Suppressor macrophage (primary cell): Measurements from ENCODE around the gene RPTOR.
A peak's percentile ranks its signal among the peaks of the same experiment; 100 is the strongest.
"Not testable (repeated sequence)": the region's sequence is repeated elsewhere in the genome, so short reads cannot be mapped to it uniquely, and the experiment has no call there.

ENCODE experiments used
- DNase-seq, 4 experiments: peaks; one replicate each; pipeline ENCODE4 v3.0.0-alpha.2; 2020 to 2022

RPTOR gene

GRCh38 chr17:80802626-80803450 is 258.2 kb downstream of the RPTOR start:
- DNase-seq = no peak

DNA sequence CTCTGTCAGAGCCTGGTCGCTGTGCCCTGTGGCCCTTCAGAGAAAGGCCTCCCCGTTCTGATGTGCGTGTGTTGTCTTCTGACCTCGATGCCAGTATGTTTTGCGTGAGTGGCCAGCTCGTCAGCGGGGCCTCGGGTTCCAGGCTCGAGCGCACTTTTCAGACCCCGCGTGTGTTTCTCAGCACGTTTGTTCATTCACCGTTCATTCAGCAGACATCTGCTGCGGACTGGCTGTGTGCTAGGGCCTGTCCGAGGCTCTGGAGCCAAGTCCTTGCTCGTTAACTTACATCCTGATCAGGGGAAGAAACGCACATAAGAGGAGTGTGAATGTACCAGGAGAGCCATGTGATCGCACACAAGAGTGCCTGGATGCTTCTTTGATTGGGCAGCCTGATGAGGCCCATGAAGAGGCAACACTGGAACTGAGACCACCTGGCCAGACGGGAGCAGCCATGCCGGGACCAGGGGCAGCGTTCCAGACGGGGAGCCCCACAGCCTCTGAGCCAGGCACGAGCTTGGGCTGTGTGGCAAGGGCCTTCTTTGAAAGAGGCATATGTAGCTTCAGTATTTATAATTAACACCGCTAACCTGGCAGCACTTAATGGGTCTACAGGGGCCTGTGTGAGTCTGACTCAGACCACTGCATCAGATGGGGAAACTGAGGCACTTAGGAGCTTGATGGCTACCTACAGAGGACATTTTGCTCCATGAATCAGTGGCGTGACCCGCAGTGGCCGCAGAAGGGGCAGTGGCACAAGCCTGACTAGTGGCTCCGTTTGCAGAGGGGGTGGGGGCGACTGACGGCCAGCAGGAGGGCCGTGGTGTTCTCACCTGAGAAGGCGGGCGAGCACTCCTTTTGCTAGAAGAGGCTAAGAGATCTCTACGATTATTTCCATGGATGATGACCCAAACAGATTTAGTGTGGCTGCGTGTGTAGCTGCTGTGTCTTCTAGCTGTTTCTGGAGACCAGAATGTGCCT is 259.1 kb downstream of the RPTOR start:
- DNase-seq = no peak

DNA sequence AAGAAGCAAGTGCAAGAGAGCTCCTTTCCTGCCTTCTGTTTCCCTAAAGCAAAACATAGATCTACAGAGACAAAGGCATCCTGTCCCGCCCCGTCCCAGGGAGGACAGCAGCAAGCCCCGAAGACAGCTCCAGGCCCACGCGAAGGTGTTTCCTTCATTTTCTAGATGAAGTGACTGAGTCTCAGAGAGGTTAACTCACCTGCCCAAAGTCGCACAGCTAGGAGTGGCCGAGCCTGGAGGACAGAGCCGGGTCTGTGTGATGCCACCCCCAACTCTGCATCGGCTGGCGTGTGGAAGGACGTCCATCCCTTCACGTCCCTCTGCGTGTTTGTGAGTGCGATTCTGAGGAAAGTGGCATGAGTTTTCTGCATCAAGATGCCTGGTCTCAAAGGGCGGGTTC is 259.8 kb downstream of the RPTOR start:
- no peak for DNase-seq

DNA sequence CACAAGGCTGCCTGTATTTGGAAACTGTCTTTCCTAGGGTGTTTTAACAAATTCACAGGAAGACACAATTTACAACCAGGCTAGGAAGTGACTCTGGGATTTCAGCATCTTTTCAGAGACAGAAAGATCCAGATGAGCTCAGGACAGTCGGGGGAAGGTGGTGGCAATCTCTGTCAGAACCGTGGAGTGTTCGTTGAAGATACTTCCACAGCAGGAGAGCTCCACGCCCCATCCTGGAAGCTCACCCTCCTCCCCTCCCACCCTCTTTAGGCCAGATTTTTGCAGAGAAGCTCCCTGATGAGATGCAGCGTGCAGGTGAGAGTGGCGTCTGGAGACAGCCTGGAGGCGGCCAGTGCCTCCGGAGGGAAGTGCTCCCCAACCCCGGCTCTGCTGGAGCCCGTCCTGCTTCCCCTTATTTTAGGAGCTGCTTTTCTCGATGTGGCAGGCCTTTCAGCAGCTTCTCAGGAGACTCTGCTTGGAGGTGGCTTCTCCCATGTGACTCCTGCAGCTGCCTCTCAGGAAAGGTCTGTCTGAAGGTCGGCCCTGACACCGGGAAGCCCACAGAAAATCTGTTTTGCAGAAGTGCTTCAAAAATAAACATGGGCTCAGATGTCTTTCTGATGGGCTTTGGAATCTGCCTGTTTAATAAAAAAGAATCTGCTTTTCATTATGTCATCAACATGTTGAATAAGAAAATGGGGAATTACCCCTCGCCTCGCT is 260.6 kb downstream of the RPTOR start:
- peak in 3 of 4 experiments; percentile 31 to 49 (median 32) for DNase-seq

GRCh38 chr17:80807014-80807413 is 262.4 kb downstream of the RPTOR start:
- no peak for DNase-seq

- no peak for DNase-seq
These were observed 263.2 kb downstream of the RPTOR start for GRCh38 chr17:80807882-80808281.

GRCh38 chr17:80811181-80812105 is 266.8 kb downstream of the RPTOR start:
- no peak for DNase-seq

DNA sequence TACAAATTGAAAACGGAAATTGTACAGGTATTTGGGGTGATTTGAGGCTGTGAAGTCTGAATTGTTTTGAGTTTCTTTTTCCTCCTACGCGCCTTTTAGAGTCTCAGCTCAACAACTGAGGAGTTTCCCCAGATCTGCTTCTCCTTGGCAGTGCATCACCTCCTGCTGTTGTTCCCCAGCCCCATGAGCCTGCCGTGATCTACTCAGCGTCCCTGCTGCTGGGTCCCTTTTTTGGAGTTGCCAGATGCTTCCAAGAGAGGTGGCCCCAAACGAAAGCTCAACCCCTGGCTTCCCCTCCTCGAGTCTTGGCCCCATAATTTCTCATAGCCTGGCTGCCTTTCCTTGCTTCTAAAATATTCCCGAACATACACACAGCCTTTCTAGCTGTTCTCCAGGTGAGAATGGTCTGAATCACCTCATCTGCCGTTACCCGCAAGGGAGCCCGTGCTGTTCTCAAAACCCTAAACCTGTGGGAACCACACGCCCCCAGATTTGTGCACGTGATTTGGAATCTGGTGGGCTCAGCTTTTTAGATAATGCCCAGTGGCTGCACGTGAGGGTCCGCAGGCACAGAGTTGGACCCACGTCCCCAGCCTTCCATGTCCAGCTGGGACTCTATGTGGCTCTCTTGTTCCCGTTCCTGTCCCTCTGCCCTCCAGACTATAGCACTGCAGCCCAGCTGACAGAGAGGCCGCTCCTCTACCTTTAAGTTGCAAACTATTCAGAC is 267.9 kb downstream of the RPTOR start:
- no peak for DNase-seq

GRCh38 chr17:80813318-80813717 is 268.7 kb downstream of the RPTOR start:
- DNase-seq = no peak

GRCh38 chr17:80814491-80814890 is 269.9 kb downstream of the RPTOR start:
- no peak for DNase-seq

- no peak for DNase-seq
These were observed 270.6 kb downstream of the RPTOR start for GRCh38 chr17:80815151-80815681.

DNA sequence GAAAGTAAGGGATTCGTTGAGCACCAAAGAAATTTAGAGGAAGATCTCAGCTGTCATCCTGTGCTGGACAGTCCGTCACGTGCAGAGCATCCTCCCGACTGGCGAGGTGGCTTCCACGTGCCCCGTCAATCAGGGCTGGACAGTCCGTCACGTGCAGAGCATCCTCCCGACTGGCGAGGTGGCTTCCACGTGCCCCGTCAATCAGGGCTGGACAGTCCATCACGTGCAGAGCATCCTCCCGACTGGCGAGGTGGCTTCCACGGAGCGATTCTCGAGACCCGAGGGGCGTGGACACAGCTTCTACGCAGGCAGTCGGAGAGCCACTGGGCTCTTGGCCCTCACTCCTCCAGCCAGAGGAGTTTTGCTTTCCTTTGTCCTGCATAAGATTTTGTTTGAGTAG is 271.1 kb downstream of the RPTOR start:
- not testable (repeated sequence) for DNase-seq

DNA sequence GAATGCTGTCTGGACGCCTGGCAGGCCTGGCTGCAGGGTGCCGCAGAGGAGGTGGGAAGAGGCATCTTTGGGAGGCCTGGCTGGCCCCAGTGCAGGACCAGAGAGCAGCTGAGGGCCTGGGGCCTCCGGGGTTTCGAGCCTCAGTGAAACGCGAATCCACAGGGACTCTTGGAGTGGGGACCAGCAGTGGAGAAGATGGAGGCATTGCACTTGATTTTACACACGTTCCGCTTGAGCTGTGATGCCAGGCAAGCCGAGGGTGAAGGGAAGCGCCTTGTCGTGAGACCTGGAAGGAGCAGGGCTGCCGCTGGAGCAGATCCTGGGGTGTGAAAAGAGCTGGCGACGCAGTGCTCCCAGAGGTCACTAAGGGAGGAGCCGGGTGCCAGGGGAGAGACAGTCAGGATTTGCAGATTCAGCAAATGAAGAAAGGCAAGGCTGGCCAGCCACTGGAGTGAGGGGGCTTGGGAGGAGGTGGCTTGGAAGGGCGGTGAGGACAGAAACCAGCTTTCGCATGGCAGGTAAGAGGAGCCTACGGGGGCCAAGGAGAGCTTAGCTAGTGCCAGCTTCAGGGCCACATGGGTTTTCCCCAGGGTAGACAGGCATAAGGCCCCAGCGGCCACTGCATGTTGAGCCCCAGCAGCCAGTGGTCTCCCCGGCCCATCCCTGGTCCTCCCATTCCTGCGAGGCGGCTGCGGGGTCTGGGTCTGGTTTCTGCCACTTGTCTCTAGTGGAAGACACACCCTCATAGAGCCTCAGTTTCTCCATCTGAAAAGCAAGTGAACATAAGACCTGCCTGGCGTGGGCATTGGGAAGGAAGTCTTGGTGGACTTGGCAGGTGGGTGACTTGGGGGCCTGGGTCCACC is 271.8 kb downstream of the RPTOR start:
- no peak for DNase-seq

DNA sequence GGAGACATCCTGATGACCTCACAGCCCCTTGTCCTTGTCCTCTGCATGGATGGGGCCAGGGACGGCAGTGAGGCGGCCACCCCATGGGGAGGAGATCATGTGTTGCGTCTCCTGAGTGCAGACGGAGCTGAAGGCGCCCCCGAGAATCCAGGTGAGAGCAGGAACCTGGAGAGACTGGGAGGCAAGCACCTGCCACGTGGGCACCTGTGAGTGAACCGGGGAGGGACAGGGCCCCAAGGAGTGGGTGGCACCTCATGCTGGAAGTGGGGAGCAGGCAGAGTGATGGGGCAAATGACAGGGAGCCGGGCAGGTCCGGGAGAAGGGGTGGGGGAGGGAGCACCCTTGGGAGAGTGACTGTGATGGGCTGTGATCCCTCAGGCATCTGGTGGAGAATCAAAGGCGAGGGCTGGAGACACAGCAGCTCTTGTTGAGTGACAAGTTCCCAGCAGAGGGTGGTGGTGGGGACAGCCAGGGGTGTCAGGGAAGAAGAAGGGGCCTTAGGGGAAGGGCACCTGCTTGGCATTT is 272.7 kb downstream of the RPTOR start:
- no peak for DNase-seq

DNA sequence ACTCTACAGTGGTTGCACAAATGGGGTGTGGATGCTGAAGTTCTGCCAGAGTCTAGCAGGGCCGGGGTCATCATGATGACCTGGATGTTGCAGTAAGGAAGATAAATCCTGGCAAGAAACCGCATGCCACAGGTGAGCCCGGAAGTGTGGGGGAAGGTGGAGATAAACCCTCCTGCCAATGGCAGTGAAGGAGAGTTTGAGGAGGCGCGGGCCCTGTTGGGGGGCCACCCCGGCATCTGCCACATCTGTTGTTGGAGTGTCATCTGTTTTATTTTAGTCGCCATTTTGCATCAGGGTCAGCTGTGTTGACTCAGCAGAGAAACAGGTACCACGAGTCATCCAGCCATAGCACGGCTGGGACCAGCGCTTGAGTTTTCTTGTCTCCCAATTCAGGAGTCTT is 273.2 kb downstream of the RPTOR start:
- DNase-seq = no peak

GRCh38 chr17:80818871-80819270 is 274.2 kb downstream of the RPTOR start:
- DNase-seq = no peak

DNA sequence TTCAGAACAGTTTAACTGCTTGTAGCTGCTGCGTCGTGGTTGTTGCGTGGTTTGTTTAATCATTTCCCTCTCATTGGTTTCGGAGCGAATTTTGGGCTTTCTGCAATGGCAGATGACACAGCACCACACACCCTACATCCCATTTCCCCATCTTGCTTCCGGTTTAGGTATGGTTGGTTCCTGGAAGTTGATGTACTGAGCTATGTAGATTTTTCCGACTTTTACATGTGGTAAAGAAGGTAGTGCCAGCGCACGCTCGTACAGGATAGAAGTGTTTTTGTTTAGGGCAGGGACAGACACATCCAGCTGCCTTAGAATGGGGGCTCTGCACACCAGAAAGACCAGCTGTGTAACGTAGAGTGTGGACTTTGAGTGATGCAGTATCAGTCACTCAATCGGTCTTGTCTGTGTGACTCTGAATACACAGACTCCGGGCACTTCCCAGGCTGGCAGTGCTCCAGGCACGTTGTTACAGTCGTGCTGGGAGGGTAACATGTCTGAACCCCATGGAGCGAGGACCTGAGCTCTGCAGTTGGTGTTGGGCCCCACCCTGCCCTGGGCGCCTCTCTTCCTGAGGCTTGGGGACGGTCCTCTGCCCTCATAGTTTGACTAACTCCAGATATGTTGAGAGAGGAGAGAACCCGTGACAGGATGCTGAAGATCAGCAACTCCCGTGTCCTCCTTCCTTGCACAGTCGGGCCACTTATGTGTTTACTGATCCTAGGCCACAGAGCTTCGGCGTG is 275.0 kb downstream of the RPTOR start:
- DNase-seq = peak in 2 of 4 experiments; percentile 16 to 27

DNA sequence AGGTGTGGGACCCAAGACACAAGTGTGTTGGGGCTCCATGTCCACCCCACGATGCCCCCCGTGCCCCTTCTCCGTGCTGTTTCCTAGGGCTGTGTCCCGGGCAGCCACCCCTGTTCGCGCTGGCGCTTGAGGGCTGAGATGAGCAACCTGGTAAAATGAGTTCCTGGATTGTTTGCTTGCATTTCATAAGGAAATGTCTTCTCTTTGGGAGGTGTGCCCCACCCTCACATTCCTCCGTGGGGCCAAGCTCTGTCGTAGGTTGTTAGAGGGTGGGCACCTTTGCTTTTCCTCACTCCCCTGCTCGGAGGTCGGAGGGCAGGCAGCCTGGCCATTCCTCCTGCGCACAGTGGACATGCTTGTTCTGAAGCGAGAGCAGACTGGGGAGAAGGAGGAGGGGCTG is 275.7 kb downstream of the RPTOR start:
- no peak for DNase-seq

GRCh38 chr17:80821546-80821945 is 276.9 kb downstream of the RPTOR start:
- no peak for DNase-seq
